Measurements from ENCODE around the gene TBC1D4. TPM values are rescaled to one million over a fixed set of nuclear protein-coding genes. Genes with fewer than 3 reads are reported as not detected.

TBC1D4 gene
- total RNA-seq, 4 donors from 2014 or later, result 10.5 to 35.0 (median 33.1) TPM

- Histone ChIP-seq H3K4me3 (no peak overlapping the region), H3K27ac (no peak overlapping the region), H3K36me3 (no peaks in the 10 kb centered on the region), H3K27me3 (no peaks in the 10 kb centered on the region), H3K4me1 (no peaks in the 10 kb centered on the region), H3K9me3 (no peaks in the 10 kb centered on the region)
- DNase-seq, result no peak
- TF ChIP-seq, protein P1, sequence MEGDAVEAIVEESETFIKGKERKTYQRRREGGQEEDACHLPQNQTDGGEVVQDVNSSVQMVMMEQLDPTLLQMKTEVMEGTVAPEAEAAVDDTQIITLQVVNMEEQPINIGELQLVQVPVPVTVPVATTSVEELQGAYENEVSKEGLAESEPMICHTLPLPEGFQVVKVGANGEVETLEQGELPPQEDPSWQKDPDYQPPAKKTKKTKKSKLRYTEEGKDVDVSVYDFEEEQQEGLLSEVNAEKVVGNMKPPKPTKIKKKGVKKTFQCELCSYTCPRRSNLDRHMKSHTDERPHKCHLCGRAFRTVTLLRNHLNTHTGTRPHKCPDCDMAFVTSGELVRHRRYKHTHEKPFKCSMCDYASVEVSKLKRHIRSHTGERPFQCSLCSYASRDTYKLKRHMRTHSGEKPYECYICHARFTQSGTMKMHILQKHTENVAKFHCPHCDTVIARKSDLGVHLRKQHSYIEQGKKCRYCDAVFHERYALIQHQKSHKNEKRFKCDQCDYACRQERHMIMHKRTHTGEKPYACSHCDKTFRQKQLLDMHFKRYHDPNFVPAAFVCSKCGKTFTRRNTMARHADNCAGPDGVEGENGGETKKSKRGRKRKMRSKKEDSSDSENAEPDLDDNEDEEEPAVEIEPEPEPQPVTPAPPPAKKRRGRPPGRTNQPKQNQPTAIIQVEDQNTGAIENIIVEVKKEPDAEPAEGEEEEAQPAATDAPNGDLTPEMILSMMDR (IDR thresholded peaks at IDR 0.05), result no peak
- no peak for TF ChIP-seq POLR2A (IDR thresholded peaks at IDR 0.05)
Observed at GRCh38 chr13:75303263-75303662, 178.7 kb downstream of the TBC1D4 start.

DNA sequence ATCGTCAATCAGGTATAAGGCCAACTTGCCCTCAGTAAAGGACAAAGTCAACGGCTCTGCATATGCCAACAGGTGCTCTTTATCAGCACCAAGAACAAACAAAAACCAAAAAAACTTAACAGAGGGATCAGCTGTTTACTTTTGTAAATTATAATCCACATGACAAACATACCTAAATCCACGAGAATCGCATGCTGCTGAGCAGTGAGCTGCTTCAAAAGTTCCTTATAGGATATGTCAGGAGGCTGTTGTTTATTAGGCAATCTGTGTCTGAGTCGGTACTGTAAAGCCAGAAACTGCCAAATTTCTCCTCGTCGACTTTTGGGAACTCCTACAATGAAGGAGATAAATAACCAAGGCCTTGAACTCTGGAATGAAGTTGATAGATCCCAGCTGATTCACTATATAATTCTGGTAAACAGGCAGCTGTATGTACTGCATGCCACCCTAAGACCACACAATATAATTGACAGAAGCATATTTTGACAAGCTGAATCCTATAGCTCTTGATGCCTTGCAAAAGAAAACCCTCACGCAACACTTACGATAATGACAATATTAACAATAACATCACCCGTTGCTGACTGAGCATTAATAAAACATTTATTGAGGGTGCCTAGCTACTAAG, 179.8 kb downstream of the TBC1D4 start:
- Histone ChIP-seq H3K9me3 (no peaks in the 10 kb centered on the region), H3K27ac (no peak overlapping the region), H3K27me3 (no peaks in the 10 kb centered on the region), H3K4me3 (no peak overlapping the region), H3K36me3 (no peaks in the 10 kb centered on the region), H3K4me1 (no peaks in the 10 kb centered on the region)
- TF ChIP-seq, protein P1 (IDR thresholded peaks at IDR 0.05), result no peak
- TF ChIP-seq POLR2A (IDR thresholded peaks at IDR 0.05), result no peak
- DNase-seq, result no peak

DNA sequence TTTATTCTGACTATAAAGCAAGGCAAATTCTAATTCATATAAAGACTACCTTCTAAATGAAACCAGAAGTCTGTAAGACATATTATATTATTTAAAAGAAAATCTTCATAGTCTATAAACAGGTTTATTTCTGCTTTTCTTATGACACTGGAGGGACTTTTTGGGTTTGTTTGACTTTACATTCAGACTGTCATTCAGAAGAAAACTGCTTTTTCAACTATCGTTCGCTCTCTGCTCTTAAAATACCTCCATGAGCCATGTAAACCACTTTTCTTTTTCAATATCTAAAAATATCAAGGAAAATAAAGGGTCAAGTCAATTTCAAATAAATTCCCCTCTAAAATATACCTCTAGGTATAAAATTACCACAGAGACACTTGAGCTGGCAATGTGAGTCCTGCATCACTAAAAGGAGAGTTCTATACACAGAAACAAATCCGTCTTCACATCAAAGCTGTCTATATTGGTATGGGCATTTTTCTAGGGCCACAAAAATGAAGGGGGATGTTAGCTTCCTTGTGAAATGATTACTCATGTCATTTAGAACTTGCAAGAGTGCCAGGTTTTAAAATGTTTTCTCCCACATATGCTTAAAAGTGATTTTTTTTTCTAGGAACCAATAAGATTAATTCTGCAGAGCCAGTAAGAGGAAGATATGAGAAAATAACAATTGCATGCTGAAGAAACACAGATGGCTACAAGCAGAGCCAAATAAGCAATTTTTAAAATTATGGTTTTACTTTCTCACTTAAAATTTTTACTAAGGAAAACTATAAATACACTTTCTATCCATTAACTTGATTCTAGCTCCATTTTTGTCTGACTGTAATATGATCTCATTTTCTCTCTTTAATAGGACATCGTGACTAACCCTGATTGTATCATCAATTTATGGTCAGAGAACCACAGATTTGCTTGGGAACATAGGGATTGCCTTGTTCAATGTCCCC, 181.8 kb downstream of the TBC1D4 start:
- Histone ChIP-seq H3K27ac (no peak overlapping the region), H3K4me1 (no peaks in the 10 kb centered on the region), H3K36me3 (no peaks in the 10 kb centered on the region), H3K9me3 (no peaks in the 10 kb centered on the region), H3K27me3 (no peaks in the 10 kb centered on the region), H3K4me3 (no peak overlapping the region)
- TF ChIP-seq, protein P1 (IDR thresholded peaks at IDR 0.05), result no peak
- TF ChIP-seq POLR2A (IDR thresholded peaks at IDR 0.05), result no peak
- DNase-seq, result no peak

DNA sequence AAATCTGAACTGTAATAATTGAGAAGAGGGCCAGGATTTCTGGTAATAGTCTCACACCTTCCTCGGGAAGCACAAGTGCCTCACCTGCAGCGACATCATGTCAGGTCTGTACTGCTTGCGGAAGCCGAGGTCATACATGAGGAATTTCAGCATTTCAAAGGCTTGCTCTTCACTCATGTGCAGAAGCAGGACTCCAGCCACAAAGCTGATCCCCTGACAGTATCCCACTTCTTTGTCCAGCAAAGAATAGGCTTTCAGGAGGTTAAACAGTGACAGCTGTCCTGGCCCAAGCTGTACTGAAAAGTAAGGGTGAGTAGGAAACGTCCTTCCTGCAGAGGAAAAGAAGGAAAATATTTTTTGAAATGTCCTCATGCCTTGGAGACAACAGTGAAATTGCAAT, 182.7 kb downstream of the TBC1D4 start:
- Histone ChIP-seq H3K4me3 (no peak overlapping the region), H3K4me1 (no peaks in the 10 kb centered on the region), H3K27me3 (no peaks in the 10 kb centered on the region), H3K27ac (no peak overlapping the region), H3K9me3 (no peaks in the 10 kb centered on the region), H3K36me3 (no peaks in the 10 kb centered on the region)
- TF ChIP-seq, protein P1 (IDR thresholded peaks at IDR 0.05), result no peak
- no peak for TF ChIP-seq POLR2A (IDR thresholded peaks at IDR 0.05)
- no peak for DNase-seq

DNA sequence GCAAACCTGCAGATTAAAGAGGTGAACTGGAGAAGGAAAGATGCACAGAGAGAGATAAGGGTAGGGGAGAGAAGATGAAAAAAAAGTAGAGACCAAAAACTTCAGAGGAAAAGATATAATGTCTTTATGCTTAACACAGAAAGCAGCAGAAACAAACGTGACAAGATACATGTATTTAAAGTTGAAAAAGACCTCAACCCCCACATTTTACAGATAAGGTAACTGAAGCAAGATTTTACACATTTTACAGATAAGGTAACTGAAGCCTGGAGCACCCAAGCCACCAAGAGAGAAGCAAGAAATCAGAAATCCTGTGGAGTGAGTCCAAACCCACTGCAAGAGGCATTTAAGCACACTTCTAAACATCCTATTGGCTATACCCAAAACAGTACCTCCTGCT, 185.3 kb downstream of the TBC1D4 start:
- DNase-seq, result no peak
- no peak for TF ChIP-seq POLR2A (IDR thresholded peaks at IDR 0.05)
- TF ChIP-seq, protein P1 (IDR thresholded peaks at IDR 0.05), result no peak
- Histone ChIP-seq H3K27me3 (no peaks in the 10 kb centered on the region), H3K27ac (no peak overlapping the region), H3K4me1 (no peaks in the 10 kb centered on the region), H3K36me3 (no peaks in the 10 kb centered on the region), H3K9me3 (no peaks in the 10 kb centered on the region), H3K4me3 (no peak overlapping the region)
